ENCODE measurements around the gene CYP4Z1. TPM values are rescaled to one million over a fixed set of nuclear protein-coding genes. Genes with fewer than 3 reads are reported as not detected.
"Not testable (repeated sequence)": the region's sequence is repeated elsewhere in the genome, so short reads cannot be mapped to it uniquely, and the experiment has no call there.

Gene CYP4Z1
- polyA plus RNA-seq, 3 donors = not detected

GRCh38 chr1:47137925-47138615, 71.0 kb downstream of the CYP4Z1 start:
- TF ChIP-seq, protein P1, sequence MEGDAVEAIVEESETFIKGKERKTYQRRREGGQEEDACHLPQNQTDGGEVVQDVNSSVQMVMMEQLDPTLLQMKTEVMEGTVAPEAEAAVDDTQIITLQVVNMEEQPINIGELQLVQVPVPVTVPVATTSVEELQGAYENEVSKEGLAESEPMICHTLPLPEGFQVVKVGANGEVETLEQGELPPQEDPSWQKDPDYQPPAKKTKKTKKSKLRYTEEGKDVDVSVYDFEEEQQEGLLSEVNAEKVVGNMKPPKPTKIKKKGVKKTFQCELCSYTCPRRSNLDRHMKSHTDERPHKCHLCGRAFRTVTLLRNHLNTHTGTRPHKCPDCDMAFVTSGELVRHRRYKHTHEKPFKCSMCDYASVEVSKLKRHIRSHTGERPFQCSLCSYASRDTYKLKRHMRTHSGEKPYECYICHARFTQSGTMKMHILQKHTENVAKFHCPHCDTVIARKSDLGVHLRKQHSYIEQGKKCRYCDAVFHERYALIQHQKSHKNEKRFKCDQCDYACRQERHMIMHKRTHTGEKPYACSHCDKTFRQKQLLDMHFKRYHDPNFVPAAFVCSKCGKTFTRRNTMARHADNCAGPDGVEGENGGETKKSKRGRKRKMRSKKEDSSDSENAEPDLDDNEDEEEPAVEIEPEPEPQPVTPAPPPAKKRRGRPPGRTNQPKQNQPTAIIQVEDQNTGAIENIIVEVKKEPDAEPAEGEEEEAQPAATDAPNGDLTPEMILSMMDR (IDR thresholded peaks at IDR 0.05) = no peak
- 86% methylated on average over 2 of the region's 5 CpGs for WGBS (ENCODE audit: insufficient coverage)
- no peak for DNase-seq
- H3K79me2 ChIP-seq (ENCODE audit: insufficient read depth, low read length) = no peaks in the 10 kb centered on the region
- no peaks in the 10 kb centered on the region for H4K20me1 ChIP-seq (ENCODE audit: insufficient read depth, low read length)
- H3K9ac ChIP-seq (ENCODE audit: insufficient read depth, low read length, poor library complexity, severe bottlenecking) = no peak overlapping the region
- H3K4me3 ChIP-seq (replicated peaks in 1 of 3; ENCODE audit: low read depth in 2 of 3, low read length in 3 of 3) = no peak overlapping the region
- H3K4me3 Mint-ChIP-seq = no peak overlapping the region
- no peak overlapping the region for H2AFZ ChIP-seq (ENCODE audit: insufficient read depth, low read depth, low read length, poor library complexity, severe bottlenecking)
- no peaks in the 10 kb centered on the region for H3K4me1 ChIP-seq (ENCODE audit: control insufficient read depth in 1 of 2, insufficient read depth in 2 of 2, low read length in 2 of 2)
- peaks cover 0 to 2% (median 0%) of the 10 kb centered on the region in 7 donors for H3K9me3 Mint-ChIP-seq
- no peak overlapping the region for H3K4me2 ChIP-seq (replicated peaks; ENCODE audit: extremely low read depth, low read length, poor library complexity, severe bottlenecking)
- no peaks in the 10 kb centered on the region for H3K36me3 ChIP-seq (replicated peaks in 1 of 2; ENCODE audit: control insufficient read depth in 1 of 2, insufficient read depth in 2 of 2, low read length in 2 of 2)
- H3K27ac Mint-ChIP-seq = no peak overlapping the region
- H3K27me3 ChIP-seq (ENCODE audit: control insufficient read depth in 2 of 2, insufficient read depth in 2 of 2, low read length in 2 of 2) = no peaks in the 10 kb centered on the region
- H3K4me1 Mint-ChIP-seq = no peaks in the 10 kb centered on the region
- no peak overlapping the region for H3K27ac ChIP-seq (ENCODE audit: low read depth in 1 of 2, low read length in 2 of 2)
- intact Hi-C loops (cut with micrococcal nuclease) = no loop called here
- no peaks in the 10 kb centered on the region for H3K9me3 ChIP-seq (replicated peaks in 1 of 2; ENCODE audit: control insufficient read depth in 1 of 2, insufficient read depth in 1 of 2, low read length in 2 of 2)
- H3K36me3 Mint-ChIP-seq = no peaks in the 10 kb centered on the region
- H3K27me3 Mint-ChIP-seq (ENCODE audit: low read depth in 3 of 3) = peaks cover 0 to 3% (median 2%) of the 10 kb centered on the region in 3 donors

DNA sequence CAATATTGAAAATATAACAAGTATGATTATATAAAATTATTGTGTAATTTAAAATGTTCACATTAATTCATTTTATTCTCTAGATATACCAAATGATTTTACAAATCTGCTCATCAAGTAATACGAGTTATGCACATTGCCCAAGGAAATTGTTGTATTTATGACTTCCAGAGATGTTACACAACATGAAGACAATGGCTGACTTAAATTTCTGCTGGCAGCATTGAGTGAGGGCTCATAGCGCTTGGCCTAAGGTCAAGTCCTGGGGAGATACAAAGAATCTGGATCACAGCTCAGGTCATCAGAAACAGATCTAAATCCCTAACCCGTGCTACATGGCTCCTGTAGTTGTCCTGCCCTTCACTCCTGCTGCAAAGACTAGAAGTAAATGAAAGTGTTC, 73.3 kb downstream of the CYP4Z1 start:
- H3K9ac ChIP-seq (ENCODE audit: insufficient read depth, low read length, poor library complexity, severe bottlenecking); H3K4me3 ChIP-seq (replicated peaks in 1 of 3; ENCODE audit: low read depth in 2 of 3, low read length in 3 of 3); H3K79me2 ChIP-seq (ENCODE audit: insufficient read depth, low read length); H3K4me1 ChIP-seq (ENCODE audit: control insufficient read depth in 1 of 2, insufficient read depth in 2 of 2, low read length in 2 of 2); H2AFZ ChIP-seq (ENCODE audit: insufficient read depth, low read depth, low read length, poor library complexity, severe bottlenecking); H3K9me3 Mint-ChIP-seq; H3K36me3 ChIP-seq (replicated peaks in 1 of 2; ENCODE audit: control insufficient read depth in 1 of 2, insufficient read depth in 2 of 2, low read length in 2 of 2); H3K9me3 ChIP-seq (replicated peaks in 1 of 2; ENCODE audit: control insufficient read depth in 1 of 2, insufficient read depth in 1 of 2, low read length in 2 of 2); intact Hi-C loops (cut with micrococcal nuclease); H3K4me3 Mint-ChIP-seq; H3K27me3 Mint-ChIP-seq (ENCODE audit: low read depth in 3 of 3); DNase-seq; H3K36me3 Mint-ChIP-seq; H3K27ac Mint-ChIP-seq; H3K27me3 ChIP-seq (ENCODE audit: control insufficient read depth in 2 of 2, insufficient read depth in 2 of 2, low read length in 2 of 2); H3K27ac ChIP-seq (ENCODE audit: low read depth in 1 of 2, low read length in 2 of 2); H3K4me1 Mint-ChIP-seq; H4K20me1 ChIP-seq (ENCODE audit: insufficient read depth, low read length); H3K4me2 ChIP-seq (replicated peaks; ENCODE audit: extremely low read depth, low read length, poor library complexity, severe bottlenecking): not testable (repeated sequence)
- WGBS (ENCODE audit: insufficient coverage) = 95% methylated on average over 2 of the region's 3 CpGs

Data from CD14-positive monocyte (primary cell).